Activated naive CD8-positive, alpha-beta T cell (primary cell): ENCODE data around the gene SCGB1C1.
"Not testable (repeated sequence)": the region's sequence is repeated elsewhere in the genome, so short reads cannot be mapped to it uniquely, and the experiment has no call there.

Source experiments
- H3K27ac Mint-ChIP-seq: one replicate; pipeline ENCODE4 v1.8.0; 2021; ENCODE audit warnings: mixed read lengths
- H3K27me3 Mint-ChIP-seq: one replicate; pipeline ENCODE4 v1.8.0; 2021; ENCODE audit warnings: mixed read lengths
- H3K36me3 Mint-ChIP-seq: one replicate; pipeline ENCODE4 v1.8.0; 2021; ENCODE audit warnings: mixed read lengths
- H3K4me1 Mint-ChIP-seq: one replicate; pipeline ENCODE4 v1.8.0; 2021; ENCODE audit warnings: low read depth, mixed read lengths
- H3K4me3 Mint-ChIP-seq: one replicate; pipeline ENCODE4 v1.8.0; 2021; ENCODE audit warnings: mild to moderate bottlenecking, mixed read lengths
- H3K9me3 Mint-ChIP-seq: one replicate; pipeline ENCODE4 v1.8.0; 2021; ENCODE audit warnings: low read depth, mixed read lengths

SCGB1C1 gene

DNA sequence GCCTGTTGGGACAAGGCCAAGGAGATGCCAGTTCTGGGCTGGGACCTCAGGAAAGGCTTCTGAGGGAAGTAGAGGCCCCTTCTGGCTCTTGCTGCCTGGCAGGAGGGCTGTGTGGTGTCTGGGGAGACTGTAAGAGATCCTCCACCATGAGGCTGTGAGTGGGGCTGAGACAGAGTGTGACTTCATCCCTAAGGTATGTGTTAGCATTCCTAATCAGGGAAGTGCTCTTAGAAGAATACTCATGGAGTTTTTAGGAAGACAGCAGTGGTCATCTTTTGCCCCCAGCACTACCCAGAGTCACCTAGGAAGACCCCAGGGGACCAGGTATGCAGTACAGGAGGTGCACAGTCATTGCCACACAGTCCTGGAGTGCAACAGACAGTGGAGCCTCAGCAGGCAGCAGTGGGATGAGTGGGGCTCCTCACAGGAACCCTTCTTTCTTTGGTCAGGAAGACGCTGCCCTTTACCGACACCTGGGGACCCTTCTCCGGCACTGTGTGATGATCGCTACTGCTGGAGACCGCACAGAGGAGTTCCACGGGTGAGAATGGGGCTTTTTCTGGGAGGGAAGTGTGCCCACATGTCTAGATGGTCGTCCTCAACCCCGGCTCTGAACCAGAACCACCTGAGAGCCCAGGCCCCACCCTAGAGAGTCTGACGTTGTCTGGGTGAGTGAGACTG lies 17.4 kb downstream of the SCGB1C1 start:
- Mint-ChIP-seq H3K9me3 (no peaks in the 10 kb centered on the region), H3K27me3 (no peaks in the 10 kb centered on the region), H3K4me1 (peaks cover 22% of the 10 kb centered on the region), H3K4me3 (peak overlapping the region; percentile 100), H3K36me3 (peaks cover 5% of the 10 kb centered on the region), H3K27ac (peak overlapping the region; percentile 89)

DNA sequence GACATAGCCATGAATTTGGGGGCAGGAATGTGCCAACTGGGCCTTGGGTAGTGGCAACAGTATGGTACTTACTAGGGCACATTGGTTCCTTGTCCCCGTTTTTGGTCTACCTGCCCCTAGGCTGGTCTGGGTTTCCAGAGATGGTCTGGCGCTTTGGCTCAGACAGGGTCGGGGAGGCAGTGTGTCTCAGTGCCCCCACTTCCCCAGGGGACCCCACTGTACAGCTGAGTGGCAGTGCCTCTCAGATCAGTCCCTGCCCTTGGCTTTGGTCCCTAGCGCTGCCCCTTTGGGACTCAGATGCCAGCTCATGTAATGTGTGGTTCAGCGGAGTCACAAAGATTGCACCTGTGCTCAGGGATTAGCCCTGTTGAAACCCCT lies 17.9 kb downstream of the SCGB1C1 start:
- peaks cover 16% of the 10 kb centered on the region for H3K4me1 Mint-ChIP-seq
- peak overlapping the region; percentile 100 for H3K4me3 Mint-ChIP-seq
- H3K27me3 Mint-ChIP-seq: no peaks in the 10 kb centered on the region
- peak overlapping the region; percentile 86 for H3K27ac Mint-ChIP-seq
- no peaks in the 10 kb centered on the region for H3K9me3 Mint-ChIP-seq
- H3K36me3 Mint-ChIP-seq: peaks cover 5% of the 10 kb centered on the region

DNA sequence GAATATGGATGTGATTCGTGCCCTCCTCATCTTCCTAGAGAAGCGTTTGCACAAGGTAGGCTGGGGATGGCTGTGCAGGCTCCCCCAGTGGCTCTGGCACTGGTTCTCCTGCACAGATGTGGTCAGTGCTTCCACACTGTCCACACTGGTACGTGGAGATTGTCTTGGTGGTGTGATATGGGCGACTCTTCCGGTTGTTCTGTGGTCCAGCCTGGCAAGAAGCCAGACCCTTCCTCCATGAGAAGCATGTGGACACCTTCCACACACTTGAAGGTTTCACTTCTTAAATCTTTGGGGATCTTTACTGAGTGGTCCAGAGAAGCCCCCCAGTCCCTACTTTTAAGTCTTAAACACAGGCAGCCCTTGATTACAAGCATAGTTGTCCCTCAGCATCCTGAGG lies 18.4 kb downstream of the SCGB1C1 start:
- H3K4me3 Mint-ChIP-seq: peak overlapping the region; percentile 61
- peaks cover 12% of the 10 kb centered on the region for H3K4me1 Mint-ChIP-seq
- peaks cover 5% of the 10 kb centered on the region for H3K36me3 Mint-ChIP-seq
- no peaks in the 10 kb centered on the region for H3K9me3 Mint-ChIP-seq
- H3K27ac Mint-ChIP-seq: peak overlapping the region; percentile 86
- no peaks in the 10 kb centered on the region for H3K27me3 Mint-ChIP-seq

DNA sequence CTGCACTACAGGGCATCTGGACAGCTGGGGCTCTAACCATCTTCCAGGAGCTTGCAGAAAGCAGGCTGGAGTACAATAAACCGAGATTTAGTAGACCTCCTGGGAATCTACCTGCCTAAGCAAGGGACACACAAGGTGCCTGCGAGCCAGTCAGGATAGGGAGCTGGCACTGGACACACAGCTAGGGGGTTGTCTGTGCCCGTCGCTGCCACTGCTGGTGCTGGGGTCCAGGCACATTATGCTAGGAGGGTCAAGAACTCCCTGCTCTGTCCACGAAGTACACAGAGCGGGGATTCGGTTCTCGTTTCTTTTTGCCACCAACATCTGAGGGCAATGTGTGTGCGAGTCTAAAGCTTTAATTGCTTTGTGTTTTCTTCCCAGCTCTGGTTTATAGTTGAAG lies 18.9 kb downstream of the SCGB1C1 start:
- Mint-ChIP-seq H3K27me3 (no peaks in the 10 kb centered on the region), H3K4me3 (peak overlapping the region; percentile 61), H3K9me3 (no peaks in the 10 kb centered on the region), H3K4me1 (peaks cover 12% of the 10 kb centered on the region), H3K27ac (peak overlapping the region; percentile 86), H3K36me3 (peaks cover 5% of the 10 kb centered on the region)

DNA sequence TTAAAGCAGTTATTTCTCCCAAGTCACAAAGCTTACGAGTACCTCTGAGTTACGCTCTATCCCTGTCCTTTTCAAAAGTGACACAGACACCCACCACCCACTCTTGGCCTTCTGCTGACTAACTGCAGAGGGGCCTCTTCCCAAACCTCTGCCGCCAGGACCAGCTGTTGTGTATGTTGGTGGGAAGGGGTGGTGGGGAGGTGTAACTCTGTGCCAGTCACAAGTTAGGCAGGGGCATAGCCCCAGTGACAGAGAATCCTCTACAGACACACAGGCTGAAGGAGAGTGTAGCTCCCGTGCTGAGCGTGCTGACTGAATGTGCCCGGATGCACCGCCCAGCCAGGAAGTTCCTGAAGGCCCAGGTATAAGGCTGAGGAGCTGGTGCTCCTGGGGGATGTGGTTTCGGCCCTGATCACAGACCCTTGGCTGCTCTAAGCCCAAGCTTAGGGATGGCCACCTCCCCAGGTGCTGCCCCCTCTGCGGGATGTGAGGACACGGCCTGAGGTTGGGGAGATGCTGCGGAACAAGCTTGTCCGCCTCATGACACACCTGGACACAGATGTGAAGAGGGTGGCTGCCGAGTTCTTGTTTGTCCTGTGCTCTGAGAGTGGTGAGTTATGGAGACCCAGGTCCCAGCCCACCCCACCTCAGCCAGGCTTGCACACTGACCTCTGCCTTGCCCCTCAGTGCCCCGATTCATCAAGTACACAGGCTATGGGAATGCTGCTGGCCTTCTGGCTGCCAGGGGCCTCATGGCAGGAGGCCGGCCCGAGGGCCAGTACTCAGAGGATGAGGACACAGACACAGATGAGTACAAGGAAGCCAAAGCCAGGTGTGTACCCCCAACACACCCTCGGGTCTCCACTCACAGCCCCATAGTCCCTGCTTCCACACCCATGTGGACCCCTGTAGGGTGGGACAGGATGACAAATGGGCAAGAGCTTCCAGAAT lies 19.5 kb downstream of the SCGB1C1 start:
- no peak overlapping the region for H3K27ac Mint-ChIP-seq
- H3K27me3 Mint-ChIP-seq: no peaks in the 10 kb centered on the region
- H3K9me3 Mint-ChIP-seq: no peaks in the 10 kb centered on the region
- no peak overlapping the region for H3K4me3 Mint-ChIP-seq
- peaks cover 12% of the 10 kb centered on the region for H3K4me1 Mint-ChIP-seq
- peaks cover 5% of the 10 kb centered on the region for H3K36me3 Mint-ChIP-seq

DNA sequence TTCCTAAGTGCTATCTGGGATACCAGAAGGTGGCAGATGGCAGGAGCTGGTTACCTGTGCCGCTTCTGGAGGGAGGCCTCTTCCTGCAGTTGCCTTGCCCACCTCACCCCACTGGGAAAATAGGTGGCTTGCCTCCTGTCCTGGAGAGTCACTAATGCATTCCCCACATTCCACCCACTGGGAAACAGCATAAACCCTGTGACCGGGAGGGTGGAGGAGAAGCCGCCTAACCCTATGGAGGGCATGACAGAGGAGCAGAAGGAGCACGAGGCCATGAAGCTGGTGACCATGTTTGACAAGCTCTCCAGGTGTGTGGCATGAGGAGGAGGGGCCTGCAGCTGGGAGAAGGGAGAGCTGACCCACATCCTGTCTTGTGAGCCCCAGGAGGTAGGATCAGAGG lies 20.2 kb downstream of the SCGB1C1 start:
- Mint-ChIP-seq H3K27ac (no peak overlapping the region), H3K4me3 (no peak overlapping the region), H3K4me1 (peaks cover 15% of the 10 kb centered on the region), H3K27me3 (no peaks in the 10 kb centered on the region), H3K36me3 (peaks cover 5% of the 10 kb centered on the region), H3K9me3 (no peaks in the 10 kb centered on the region)

DNA sequence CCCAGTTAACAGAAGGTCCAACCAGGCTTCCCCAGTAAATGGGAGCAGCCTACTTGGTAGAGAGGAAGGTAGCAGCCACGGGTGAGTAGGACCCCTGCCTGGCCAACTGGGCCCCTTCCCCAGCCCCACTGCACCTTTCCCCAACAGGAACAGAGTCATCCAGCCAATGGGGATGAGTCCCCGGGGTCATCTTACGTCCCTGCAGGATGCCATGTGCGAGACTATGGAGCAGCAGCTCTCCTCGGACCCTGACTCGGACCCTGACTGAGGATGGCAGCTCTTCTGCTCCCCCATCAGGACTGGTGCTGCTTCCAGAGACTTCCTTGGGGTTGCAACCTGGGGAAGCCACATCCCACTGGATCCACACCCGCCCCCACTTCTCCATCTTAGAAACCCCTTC lies 21.2 kb downstream of the SCGB1C1 start:
- Mint-ChIP-seq H3K27ac (no peak overlapping the region), H3K27me3 (no peaks in the 10 kb centered on the region), H3K9me3 (no peaks in the 10 kb centered on the region), H3K36me3 (peaks cover 5% of the 10 kb centered on the region), H3K4me1 (peaks cover 15% of the 10 kb centered on the region), H3K4me3 (no peak overlapping the region)

DNA sequence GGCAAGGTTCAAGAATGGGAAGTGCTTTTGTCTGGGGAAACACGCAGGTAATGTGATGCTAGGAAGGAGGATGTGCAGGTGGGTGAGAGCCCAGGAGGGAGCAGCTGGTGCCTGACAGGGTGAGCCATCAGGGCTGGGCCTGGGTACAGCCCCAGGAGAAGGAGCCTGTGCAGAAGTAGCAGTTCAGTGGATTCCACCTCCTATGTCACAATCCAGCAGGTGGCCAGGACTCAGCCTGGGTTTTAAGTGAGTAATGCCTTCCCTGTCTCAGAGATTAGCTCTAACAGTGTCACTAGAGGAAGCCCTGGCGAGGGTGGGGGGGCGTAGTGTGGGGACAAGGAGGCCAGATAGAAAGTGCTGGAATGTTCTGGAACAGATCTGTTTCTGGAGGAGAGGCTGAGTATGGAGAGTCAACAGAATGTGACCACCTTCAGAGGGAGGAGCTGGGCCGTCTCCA lies 22.7 kb downstream of the SCGB1C1 start:
- Mint-ChIP-seq H3K9me3 (no peaks in the 10 kb centered on the region), H3K27ac (peak overlapping the region; percentile 58), H3K4me3 (no peak overlapping the region), H3K4me1 (peaks cover 8% of the 10 kb centered on the region), H3K27me3 (no peaks in the 10 kb centered on the region), H3K36me3 (peaks cover 5% of the 10 kb centered on the region)

DNA sequence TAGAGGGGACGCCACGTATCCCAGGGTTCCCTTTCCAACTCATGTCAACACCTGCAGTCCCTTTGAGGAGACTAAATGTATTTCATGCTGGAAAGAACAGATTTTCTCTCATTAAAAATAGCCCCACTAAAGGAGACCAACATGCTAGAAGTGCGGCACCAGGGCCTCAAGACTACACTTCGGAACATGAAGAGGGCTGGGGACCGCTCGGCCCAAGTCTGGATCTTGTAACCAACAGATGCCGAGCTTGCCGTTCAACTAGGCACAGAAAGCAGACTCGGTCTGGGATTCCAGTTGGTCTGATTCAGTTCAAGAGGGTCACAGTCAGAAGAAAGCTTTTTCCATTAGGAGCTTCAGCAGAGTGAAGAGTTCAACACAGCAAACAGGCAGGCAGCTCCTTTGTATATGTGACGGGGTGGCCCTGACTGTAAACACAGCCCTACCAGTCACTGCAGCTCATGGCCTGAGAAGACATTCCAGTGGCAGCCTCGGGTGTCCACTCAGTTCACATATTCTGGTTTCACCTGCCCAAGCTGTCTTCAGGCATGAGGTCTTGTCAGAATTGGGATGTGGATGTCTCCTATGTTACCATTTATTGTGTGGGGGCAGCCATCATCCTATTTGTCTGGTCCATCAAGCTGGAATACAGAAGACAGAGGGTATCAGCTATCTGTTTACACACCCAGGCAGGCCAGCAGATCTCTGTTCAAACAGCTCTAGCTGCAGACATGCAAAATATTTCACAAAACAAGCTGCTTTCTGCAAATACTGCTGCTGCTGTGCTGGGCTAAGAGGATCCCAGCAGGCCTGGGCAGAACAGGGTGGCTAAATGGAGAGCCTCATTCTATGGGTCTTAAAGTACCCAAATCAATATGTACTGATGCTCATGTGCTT lies 23.4 kb downstream of the SCGB1C1 start:
- Mint-ChIP-seq H3K27ac (peak overlapping the region; percentile 58), H3K27me3 (no peaks in the 10 kb centered on the region), H3K4me3 (no peak overlapping the region), H3K36me3 (peaks cover 5% of the 10 kb centered on the region), H3K9me3 (no peaks in the 10 kb centered on the region), H3K4me1 (peaks cover 6% of the 10 kb centered on the region)

DNA sequence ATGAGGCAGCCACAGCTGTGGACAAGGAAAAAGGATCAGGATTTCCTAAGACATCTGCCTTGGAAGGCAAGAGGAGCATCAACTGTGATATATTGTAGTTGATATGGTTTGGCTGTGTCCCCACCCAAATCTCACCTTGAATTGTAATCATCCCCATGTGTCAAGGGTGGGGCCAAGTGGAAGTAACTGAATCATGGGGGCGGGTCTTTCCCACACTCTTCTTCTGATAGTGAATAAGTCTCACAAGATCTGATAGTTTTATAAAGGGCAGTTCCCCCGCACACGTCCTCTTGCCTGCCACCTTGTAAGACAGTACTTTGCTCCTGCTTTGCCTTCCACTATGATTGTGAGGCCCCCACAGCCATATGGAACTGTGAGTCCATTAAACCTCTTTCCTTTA lies 24.8 kb downstream of the SCGB1C1 start:
- Mint-ChIP-seq H3K36me3 (peaks cover 2% of the 10 kb centered on the region), H3K27ac (peak overlapping the region; percentile 23), H3K4me3 (no peak overlapping the region), H3K27me3 (no peaks in the 10 kb centered on the region), H3K4me1 (peaks cover 4% of the 10 kb centered on the region), H3K9me3 (no peaks in the 10 kb centered on the region)

DNA sequence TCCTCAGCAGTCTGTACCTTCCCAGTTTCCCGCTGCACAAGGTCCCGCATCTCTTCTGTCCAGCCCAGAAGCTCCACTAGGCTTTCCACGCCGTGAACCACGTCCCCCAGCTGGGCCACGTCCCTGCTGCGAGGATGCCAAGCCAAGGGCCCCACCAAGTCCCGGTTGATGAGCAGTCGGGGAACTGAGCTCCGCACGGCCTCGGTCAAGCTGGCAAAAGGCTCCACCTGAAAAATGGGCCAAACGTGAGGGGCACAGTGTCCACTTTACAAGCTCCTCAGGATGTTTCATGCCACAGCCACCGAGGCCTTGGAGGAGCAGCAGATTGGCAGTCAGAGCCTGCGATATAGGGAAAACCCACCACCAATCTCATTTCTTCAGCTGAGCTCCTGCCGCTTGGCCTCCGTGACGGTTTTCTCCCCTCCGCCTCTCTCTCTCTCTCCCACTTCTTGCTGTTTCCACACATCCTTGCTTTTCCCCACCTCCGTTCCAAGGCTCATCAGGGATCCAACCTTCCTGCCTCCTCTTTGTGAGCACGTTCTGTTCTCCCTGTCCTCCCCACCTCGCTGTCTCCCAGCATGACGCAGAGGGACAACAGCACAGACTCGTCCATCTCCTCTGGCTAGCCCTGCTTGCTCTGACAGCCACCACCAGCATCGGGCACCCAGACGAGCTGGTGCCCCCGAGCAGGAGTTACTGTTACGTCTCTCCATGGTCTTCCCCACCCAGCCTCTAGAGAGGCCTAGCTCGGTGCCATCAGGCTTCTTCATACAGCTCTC lies 26.1 kb downstream of the SCGB1C1 start:
- no peak overlapping the region for H3K27ac Mint-ChIP-seq
- peaks cover 4% of the 10 kb centered on the region for H3K4me1 Mint-ChIP-seq

DNA sequence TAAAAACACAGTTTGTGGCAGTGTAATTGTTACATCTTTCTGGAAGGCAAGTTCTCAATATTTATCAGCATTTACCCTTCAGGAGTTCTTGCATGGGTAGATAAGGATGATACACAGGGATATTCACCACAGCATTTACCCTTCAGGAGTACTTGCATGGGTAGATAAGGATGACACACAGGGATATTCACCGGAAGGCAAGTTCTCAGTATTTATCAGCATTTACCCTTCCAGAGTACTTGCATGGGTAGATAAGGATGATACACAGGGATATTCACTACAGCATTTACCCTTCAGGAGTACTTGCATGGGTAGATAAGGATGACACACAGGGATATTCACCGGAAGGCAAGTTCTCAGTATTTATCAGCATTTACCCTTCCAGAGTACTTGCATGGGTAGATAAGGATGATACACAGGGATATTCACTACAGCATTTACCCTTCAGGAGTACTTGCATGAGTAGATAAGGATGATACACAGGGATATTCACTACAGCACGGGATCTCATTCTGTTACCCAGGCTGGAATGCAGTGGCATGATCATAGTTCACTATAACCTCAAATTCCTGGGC lies 27.9 kb downstream of the SCGB1C1 start:
- not testable (repeated sequence) for H3K36me3 Mint-ChIP-seq, H3K27ac Mint-ChIP-seq, H3K4me3 Mint-ChIP-seq, H3K9me3 Mint-ChIP-seq, H3K27me3 Mint-ChIP-seq, H3K4me1 Mint-ChIP-seq

More for the DNA sequence above, 26.1 kb downstream of the SCGB1C1 start:
- Mint-ChIP-seq H3K9me3 (no peaks in the 10 kb centered on the region), H3K4me3 (no peak overlapping the region), H3K36me3 (no peaks in the 10 kb centered on the region), H3K27me3 (no peaks in the 10 kb centered on the region)

DNA sequence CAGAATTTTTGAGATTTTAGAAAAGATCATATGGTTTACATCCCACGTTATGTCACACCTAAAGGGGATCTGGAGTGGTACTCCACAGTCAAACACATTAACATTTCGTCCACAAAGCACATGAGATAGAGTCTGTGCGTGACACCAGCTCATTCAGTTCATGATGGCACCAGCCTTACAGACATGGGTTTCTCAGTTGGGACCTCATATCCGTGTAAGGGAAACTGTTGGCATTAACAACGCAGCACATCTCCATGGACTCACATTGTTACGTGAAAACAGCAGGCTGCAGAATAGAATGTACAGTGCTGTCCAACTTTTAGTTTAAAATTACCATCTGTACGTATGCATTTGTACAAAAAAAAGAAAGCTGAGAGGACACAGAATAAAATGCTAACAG lies 28.7 kb downstream of the SCGB1C1 start:
- Mint-ChIP-seq H3K9me3 (no peaks in the 10 kb centered on the region), H3K27ac (no peak overlapping the region), H3K36me3 (no peaks in the 10 kb centered on the region), H3K4me1 (peaks cover 11% of the 10 kb centered on the region), H3K27me3 (no peaks in the 10 kb centered on the region), H3K4me3 (no peak overlapping the region)
